Stimulated activated CD8-positive, alpha-beta memory T cell treated with anti-CD3 and anti-CD28 coated beads, Interleukin-15, amount 100 ng/mL, for 48 hours (primary cell): ENCODE data around the gene TGFBR3.

Source experiments
- DNase-seq, 2 donors: peaks; one replicate each; pipeline ENCODE4 v3.0.0-alpha.2; 2020; ENCODE audit warnings: low read depth in 2 of 2

The TGFBR3 gene

DNA sequence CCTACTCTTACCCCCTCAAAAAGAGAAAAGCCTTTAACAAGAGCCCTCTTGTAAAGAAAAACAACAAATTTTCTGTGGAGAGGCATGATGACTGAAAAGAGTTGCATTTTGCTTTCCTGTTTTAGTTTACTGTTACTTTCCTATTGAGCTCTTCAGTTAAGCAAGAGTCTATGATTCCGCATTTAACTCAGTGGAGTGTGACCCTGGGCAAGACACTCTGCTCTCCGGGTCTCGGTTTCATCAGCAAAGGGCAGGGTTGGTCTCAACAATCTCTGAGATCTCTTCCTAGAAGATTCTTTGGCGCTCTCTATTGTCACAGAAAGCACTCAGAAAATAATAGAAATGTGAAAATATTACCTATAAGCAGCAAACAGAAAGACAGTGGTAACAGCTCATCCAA is 175.7 kb downstream of the TGFBR3 start:
- DNase-seq = no peak

DNA sequence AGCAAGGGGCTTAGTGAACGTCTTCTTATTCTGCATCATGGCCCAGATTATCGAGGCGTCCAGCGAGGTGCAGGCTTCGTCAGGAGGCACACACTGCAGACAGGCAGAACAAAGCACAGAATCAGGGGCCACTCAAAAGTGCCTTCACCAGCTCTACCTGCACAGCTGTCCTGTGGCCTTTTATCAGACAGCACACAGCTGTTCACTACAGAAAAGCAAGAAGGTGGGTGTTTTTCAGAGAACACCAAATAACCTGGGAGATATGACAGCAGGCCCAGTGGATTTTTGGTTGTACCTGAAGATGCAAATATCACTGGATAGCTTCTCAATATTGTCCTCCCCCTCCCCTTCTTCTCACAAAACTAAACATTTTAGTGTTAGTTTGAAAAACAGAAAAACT is 177.3 kb downstream of the TGFBR3 start:
- no peak for DNase-seq

DNA sequence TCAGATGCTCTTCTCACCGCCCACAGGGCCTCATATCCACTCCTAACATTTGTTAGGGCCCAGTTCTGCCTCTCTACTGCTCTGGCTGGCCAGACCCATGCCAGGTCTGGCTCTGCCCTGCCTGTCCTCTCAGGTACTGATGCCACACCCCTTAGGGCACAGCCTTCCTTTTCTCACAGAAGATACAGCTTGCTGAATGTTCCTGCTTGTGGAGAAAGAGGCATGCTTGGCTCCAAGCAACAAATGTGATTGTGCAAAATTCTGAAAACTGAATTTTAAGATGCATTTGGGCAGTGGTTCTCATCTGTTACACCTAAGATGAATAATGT is 178.1 kb downstream of the TGFBR3 start:
- DNase-seq = no peak

- no peak for DNase-seq
These were observed 178.6 kb downstream of the TGFBR3 start for GRCh38 chr1:91707114-91707889.

DNA sequence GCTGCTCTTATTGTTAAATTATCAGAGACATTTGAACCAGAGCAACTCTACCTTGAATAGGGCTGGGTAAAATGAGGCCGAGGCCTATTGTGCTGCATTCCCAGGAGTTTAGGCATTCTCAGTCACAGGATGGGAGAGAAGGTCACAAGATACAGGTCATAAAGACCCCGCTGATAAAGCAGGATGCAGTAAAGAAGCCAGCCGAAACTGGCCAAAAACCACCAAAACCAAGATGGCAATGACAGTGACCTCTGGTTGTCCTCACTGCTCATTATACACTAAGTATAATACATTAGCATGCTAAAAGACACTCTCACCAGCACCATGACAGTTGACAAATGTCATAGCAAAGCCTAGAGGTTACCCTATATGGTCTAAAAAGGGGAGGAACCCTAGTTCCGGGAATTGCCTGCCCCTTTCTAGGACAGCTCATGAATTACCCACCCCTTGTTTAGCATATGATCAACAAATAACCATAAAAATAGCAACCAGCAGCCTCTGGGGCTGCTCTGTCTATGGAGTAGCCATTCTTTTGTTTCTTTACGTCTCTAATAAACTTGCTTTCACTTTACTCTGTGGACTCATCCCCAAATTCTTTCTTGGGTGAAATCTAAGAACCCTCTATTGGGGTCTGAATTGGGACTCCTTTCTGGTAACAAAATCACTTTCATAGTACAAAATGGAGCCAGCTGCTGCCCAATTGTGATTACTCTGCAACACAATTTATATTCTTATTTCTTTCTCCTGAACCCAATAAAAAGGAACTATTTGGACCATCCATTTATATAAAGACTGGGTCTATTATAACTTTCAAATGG is 179.6 kb downstream of the TGFBR3 start:
- no peak for DNase-seq

DNA sequence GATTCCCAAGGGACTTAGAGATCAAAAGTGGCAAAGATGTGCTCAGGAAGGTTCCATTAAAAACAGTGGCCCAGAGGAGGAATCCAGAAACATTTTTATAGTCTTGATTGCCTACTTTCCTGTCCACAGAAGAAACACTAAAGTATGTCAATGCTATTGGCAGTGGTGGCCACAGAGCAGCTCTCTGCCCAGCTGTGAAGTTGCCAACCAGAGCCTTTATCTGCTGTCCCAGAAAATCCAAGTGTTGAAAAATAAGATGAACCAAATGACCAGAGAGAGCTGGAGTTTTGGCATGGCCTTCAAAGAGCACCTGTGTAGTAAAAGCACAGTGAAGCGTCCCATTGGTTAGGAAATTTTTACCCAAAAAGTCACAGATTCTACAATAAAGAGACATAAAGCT is 181.2 kb downstream of the TGFBR3 start:
- DNase-seq = no peak

GRCh38 chr1:91703095-91703494 is 182.9 kb downstream of the TGFBR3 start:
- DNase-seq = no peak

- no peak for DNase-seq
These were observed 184.5 kb downstream of the TGFBR3 start for GRCh38 chr1:91701472-91701869.

DNA sequence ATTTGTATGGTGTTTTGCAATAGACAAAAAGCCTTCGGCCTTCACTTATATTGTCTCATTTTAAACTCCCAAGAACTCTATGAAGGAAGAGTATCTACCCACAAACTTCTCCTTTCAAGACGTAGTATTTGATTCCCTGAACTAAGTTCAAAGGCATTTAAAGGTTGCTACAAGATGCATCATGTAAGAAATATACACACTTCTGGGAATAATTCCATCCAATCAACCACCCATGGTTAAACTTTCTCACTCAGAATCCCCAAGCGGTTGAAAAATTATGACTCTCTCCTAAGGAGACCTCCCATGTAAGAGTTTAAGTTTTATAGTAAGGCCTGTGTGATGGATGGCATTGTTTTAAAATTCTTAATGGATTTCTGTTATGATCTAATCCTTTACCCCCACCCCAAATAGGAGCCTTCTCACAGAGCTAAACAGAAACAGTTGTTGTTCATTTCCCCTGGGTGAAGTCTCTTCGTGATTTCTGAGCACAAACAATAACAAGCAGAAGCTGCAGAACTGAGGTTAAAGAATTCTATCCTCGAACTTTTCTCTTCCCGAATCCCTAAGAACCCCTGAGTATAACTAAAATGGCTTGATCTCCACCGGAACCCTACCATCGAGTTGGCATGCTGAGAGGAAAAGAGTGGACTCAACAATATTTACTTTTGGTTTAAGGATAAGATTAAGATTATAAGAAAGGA is 185.0 kb downstream of the TGFBR3 start:
- DNase-seq = no peak

DNA sequence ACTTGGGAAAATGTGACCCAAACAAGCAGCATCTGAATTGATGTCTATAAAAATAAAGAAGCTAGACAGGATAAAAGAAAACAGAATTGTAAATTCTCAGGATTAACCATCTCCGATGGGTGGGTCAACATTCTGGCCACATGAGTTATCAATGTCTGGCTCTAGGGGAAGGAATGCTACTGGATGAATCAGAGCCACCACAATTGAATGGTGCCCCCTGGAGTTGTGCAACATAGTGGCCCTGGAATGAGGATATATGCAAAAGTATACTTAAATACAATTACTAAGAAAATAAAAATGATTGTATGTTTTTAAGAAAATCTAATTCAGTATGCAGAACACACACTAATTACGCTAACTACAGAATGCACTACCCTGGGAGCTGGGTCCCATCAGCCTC is 185.6 kb downstream of the TGFBR3 start:
- no peak for DNase-seq

DNA sequence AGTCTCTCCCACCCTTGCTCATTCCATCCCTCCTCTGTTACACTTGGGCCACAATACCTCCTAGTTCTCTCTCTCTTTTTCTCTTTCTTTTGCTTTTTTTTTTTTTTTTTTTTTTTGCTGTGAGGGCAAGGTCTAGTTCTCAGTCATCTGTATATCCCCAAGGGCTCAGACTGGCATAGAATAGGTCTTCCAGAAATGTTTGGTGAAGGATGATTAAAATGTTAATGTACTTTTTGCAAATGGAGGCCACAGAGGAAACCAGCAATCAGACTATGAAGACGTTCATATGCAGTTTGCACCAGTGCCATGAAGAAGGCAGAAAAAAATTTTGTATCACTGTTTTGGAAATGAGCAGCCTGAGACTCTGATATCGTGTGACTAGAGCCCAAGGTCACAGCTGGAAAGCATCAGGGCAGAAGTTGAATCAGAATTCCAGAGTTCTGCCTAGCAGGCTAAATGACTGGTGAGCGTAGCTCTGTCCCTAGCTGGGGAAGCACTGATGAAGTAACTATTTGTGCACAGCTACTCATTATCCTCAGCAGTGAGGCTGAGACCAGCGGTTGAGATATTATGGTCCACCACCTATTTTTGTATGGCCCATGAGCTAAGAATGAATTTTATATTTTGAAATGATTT is 186.5 kb downstream of the TGFBR3 start:
- no peak for DNase-seq

DNA sequence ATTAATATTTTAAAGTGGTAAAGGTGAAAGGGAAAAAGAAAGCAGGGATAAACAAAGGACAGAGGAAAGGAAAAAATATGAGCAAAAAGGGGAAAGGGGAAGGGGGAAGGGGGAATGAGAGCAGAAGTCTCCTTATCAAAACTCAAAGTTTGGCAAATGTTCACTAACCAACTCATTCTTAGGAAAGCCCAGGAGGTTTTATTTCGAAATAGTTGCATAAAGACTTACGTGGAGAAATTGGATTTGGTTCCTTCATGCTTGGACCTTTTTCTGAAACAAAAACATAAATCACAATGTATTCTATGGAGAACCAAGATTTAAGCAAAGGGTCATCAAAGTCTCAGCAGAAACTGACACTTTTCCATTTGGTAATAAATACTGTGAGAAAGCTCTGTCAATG is 188.1 kb downstream of the TGFBR3 start:
- DNase-seq = no peak

DNA sequence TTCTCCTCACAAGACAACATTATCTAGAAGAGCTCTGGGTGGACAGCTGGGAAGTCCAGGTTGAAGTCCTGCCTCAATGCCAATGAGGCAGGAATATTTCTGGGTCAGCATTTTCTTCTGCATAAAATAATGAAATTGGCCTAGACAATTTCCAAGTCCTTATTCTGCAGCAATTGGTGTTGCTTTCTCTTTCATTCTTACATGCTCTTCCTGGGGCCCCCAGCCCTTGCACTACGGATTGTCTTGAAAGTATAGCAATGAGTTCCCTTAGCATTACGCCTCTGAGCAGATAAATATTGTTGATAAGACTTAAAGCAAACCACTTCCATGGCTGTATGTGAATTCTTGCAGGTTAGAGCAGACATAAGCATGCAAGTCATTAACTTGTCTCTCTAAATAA is 188.5 kb downstream of the TGFBR3 start:
- DNase-seq = peak in 1 of 2 donors; percentile 44

DNA sequence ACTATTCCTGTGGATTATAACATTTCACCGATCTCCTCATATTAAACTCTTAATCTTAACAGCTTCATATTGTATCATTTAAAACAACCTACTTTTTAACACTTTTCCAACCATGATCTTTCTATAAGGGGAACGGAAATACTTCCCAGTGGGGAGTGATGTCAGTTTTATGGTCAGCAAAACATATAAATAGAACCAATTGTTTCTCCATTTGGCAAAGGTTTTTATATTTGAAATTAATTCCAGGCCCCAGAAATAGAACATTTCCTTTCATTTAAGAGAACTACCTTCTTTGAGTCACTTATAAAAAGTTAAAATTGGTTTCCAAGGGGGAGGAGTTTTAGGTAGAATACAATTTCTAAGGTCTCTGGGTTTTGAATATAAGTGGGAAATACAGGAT is 189.6 kb downstream of the TGFBR3 start:
- DNase-seq = no peak

- no peak for DNase-seq
These were observed 192.4 kb downstream of the TGFBR3 start for GRCh38 chr1:91693557-91693956.

GRCh38 chr1:91691525-91691924 is 194.4 kb downstream of the TGFBR3 start:
- DNase-seq = no peak

- DNase-seq = no peak
These were observed 196.1 kb downstream of the TGFBR3 start for GRCh38 chr1:91689641-91690481.

DNA sequence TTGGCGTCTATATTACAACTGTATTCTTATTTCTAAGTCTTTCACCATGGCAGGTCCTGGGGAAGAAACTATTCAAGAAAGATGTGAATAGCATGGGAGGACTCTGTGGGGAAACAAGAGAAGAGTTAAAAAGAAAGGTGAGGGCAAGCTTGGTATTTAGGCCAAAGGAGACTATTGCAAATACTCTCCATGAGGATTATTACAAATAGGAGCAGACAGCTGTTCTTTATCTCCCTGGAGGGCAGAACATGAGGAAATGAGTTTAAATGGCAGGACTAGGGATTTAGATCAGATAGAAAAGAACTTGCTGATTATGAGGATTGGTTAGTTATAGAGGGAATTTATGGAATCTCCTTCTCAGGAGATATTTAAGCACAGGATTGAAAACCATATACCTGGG is 198.5 kb downstream of the TGFBR3 start:
- DNase-seq = no peak

DNA sequence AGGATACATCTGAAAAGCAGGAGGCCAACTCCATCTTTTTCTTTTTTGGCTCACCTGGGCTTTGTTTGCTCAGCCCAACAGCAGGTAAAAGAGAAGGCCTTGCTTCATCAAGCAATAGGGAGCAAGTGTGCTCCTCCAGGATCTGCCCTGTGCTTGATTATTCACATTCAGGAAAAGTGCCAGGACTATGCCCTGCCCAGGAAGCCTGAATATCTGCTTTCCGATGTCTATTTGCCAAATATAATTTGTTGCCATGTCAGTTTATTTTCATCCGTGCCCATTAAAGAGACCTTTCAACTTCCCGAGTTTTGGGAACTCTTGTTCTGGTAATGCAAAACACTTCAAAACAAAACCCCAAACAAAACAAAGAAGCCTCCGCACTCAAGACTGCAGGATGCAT is 200.0 kb downstream of the TGFBR3 start:
- no peak for DNase-seq

- no peak for DNase-seq
These were observed 201.3 kb downstream of the TGFBR3 start for GRCh38 chr1:91684481-91685196.

DNA sequence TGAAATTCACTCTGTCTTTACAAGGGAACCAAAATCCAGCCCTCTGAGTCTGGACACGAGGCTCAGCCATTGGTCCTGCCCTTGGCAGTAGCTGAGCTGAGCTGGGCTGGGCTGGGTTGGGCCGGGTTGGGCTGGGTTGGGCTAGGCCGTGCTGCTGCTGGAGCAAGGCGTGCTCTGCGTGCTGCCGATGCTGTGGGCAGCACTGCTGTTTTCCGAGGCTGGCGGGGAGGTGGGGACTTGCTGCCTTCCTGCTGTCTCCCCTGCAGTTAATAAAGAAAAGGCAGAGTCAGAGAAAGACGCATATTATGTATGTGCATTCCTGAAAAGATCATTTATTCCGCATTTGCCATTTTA is 202.4 kb downstream of the TGFBR3 start:
- no peak for DNase-seq
